RKO (cell line): ENCODE measurements around the gene BCCIP.
A peak's percentile ranks its signal among the peaks of the same experiment; 100 is the strongest.

Experiments used
- DNase-seq: peaks from one replicate; pipeline ENCODE4 v3.0.0-alpha.2; 2016; ENCODE audit warnings: low spot score

BCCIP gene

DNA sequence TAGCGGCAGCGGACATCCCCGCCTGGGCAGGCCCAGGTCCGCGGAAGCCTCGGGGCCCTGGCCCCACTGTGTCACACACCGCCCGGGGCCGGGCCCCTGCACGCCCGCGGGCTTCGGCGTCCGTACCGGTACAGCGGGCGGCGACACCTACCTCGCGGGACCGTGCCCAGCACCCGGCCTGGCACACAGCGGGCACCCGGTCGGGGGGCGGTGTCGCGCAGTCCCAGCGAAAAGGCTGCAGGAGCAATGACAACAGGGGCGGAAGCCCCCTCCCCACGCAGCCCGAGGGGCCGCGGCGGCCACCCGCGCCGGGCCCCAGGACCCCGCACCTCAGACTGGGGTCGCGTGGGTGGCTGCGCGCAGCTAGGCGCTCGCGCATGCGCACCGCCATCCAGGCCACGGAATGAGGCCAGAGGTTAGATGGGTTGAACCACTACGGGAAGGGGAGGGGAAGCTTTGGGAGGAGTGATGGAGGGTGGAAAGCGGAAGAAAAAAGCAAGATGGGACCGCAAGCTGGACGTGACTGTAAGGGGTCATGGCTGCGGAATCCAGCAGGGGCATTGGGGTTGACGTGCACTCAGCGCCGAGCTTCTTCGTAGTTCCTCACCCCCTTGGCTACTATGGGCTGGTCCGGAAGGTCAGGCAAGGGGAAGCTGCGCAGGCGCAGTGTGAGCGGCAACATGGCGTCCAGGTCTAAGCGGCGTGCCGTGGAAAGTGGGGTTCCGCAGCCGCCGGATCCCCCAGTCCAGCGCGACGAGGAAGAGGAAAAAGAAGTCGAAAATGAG is at the start of gene BCCIP, which contains the start of gene UROS:
BCCIP (plus strand) TSS at position 669 of the 785 bp plus-strand sequence; CDS start at position 681, 12 bp downstream.
UROS (minus strand) TSS at position 381 of the 785 bp plus-strand sequence. CDS start 6,759 bp downstream, outside the sequence.
- DNase-seq = peak; percentile 91

DNA sequence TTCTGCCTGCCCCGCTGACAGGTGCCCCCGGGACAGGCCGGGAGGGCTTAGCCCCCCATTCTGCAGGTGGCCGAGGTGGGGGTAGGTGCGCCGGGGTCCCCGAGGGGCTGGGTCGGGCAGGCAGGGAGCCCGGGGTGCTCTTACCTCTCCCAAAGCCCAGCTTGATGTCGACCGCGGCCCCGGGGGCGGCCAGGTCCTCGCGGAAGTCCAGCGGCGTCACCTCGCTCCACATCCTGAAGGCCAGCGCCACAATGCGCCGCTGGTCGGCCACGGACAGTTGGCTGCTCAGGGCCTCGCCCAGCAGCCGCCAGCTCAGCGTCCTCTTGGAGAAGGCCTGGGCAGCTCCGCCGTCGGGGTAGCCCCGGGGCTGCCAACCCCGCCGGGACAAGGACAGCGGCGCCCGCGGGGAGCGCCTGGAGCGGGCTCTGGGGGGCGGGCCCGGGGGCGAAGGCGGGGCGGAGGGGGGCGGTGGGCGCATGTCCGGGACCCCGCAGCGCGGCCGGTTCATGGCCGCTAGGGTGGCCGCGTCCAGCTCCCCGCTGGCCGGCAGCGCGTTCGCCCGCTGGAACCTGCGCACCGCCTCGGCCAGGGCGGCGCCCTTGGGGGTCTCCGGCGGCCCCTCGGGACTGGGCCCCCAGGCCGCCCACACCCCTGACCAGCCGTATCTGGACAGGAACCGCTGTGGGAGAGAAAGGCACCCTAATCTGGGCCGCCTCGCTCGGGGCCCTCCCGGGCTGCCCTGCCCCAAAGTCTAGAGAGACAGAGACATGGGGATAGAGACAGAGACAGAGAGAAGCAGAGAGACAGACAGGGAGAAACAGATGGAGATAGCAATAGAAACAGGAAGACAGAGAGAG is 49.4 kb upstream of the BCCIP start:
- no peak for DNase-seq

DNA sequence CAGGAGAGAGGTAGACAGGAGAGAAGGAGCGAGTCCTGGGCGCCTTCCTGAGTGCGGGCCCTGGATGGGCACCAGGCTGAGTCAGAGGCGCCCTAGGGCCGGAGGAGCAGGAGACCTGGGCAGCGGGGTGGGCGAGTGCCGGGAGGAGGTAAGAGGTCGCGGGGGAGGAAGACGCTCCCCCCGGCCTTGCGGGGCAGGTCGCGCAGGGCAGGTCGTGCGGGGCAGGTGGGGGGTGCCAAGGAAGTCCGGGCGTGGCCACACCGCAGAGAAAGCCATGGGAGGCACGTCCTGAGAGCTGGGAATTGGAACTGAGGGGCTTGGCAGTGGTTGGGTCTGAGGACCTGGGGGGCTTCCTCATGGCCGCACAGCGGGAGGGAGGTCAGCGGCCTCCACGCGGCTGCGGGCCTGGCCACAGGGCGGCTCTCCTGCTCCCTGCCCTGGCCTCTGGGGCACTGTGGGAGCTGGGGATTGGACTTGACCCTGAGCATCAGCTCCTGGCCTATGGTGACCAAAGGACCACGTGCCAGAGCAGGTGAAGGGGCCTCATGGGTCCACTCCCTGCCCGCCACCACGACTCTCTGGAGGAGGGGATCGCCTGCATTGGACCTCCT is 48.7 kb upstream of the BCCIP start:
- DNase-seq = no peak

DNA sequence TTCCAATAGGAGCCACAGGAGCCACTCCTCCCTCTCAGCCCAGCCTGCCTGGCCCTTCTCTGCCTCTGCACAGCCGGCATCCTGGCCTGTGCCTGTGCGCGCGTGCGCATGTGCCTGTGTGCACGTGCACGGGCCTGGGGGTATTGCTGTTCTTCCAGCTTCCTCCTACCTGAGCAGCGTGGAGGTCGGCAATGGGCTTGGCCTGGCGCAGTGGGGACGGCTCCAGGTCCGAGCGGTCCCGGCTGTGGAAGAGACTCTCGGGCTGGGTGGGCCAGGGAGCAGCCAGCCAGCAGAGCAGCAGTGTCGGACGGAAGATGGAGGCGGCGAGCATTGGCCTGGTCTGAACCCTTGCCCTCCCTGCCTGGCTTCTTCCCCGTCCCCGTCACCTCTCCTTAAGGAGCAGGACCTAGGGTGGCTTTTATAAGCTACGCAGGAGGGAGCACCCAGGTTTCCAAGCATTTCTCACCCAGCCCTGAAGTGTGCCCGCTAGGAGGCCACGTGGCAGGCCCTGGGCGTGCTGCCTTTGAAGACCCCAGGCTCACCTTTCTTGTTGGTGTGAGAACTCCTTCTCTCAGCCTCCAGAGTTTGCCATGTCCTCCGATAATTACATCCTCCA is 47.7 kb upstream of the BCCIP start, which contains the start of gene MMP21:
MMP21 (minus strand) TSS at position 331 of the 616 bp plus-strand sequence; CDS start at position 331, 0 bp downstream.
- no peak for DNase-seq

DNA sequence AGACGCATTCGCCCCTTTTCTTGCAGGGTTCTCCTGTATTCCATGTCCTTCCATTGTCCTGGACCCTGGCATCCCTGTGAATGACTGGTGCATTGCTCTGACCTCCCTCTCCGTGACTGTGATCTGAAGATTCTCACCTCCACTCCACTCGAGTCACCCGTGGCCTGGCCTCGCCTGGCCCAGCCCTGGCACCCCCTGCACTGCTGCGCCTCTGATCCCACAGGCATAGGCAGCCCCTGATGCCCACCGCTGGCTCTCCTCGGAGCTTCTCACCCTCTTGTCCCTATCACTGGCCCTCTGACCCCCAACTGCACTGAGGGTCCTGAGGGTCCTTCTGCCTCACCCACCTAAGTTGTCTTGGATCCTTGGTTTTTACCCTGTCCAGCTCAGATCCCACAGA is 45.5 kb upstream of the BCCIP start:
- no peak for DNase-seq

DNA sequence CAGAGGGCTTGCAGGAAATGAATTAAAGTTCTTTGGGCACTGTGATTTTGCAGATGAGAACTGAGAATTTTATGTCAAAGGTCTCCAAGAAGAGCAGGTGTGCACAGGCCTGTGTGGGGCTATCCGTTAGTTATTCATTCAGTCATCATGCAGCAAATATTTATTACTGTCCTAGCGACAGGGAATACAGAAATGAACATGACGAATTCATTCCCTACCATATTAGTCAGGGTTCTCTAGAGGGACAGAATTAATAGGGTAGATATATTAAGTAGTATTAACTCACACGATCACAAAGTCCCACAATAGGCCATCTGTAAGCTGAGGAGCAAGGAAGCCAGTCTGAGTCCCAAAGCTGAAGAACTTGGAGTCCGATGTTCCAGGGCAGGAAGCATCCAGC is 44.8 kb upstream of the BCCIP start:
- no peak for DNase-seq

DNA sequence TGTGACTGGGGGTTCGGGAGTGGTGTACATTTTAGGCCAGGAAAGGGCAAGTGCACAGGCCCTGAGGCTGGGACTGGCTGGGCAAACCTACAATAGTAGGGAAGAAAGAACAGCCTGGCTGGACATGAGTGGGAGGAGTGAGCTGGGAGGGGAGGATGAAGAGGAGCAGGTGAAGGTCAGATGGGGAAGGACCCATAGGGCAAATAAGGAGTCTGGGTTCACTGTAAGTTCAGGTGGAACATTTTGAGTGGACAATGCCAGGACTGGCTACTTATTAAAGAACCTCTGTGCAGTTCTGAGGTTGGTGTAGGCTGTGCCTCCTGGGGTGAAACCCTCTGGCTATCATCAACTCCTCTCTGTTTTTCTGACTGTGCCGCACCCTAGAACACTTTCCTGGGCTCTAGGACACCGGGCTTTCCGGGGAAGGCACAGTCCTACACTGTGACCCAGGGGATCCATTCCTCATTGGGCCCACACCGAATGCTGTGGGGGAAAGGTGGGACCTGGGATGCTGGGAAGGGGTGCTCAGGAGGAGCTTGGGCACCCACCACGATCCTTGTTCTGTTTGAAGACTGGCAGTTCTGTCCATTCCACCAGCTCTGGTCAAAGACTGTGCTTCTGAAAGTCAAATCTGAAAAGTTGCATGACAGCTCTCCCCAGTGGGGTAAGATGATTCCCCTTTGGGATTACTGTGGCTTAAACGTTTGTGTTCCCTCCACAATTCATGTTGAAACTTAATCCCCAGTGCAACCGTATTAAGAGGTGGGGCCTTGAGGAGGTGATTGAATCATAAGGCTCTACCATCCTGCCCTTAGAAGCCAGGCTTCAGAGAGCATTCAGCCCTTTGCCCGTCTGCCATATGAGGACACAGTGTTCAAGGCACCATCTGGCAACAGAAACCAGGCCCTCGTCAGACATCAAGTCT is 43.7 kb upstream of the BCCIP start:
- DNase-seq = no peak

DNA sequence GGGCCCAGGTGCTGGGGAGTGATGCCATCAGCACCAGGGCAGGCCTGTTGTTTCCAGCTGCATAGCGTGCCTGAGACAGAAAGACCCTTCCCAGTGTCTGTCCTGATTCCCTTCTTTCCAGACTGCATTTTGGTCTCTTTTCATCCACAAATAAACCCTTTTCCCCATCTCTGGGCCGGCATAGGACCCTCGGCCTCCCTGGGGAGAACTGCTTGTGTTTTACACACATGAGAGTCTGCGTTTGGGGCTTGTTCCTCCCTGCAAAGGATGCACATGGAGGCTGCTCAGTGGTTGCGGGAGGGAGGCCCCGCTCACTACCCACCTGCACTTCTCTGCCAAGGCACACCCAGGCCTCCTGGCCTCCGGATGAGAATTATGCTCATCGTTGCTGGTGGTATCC is 42.0 kb upstream of the BCCIP start:
- no peak for DNase-seq

DNA sequence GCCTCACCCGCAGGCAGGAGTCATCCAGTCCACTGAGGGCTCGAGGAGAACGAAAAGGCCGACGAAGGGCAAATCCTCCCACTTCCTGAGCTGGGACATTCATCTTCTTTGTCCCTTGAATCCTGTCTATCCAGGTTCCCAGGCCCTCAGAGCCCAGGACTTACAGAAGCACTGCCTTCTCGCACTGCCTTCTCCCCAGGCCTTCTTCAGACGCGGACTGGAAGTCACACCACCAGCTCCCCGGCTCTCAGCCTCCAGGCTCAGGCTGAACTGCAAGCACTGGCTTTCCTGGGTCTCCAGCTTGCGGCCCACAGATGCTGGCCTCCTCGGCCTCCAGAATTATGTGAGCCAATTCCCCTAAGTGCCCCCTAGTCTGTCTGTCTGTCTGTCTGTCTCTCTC is 41.3 kb upstream of the BCCIP start:
- no peak for DNase-seq

DNA sequence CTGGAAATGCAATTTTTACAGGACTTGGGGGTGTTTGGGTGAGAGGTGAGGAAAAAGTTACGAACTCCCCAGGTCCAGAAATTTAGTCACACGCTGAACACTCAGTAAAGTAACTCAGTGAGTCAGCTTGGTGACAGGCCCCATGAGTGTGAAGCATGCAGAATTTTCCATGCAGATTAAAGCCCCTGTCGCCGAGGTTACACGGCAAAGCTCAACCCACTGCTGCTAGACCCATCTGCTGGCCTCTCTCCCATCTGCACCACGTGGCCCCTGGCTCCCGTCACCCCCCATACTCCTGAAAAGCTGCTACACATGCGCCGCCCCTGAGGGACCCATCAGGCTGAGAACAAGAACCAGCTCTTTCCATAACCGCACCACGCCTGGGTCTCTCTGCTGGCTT is 40.7 kb upstream of the BCCIP start:
- peak; percentile 41 for DNase-seq

DNA sequence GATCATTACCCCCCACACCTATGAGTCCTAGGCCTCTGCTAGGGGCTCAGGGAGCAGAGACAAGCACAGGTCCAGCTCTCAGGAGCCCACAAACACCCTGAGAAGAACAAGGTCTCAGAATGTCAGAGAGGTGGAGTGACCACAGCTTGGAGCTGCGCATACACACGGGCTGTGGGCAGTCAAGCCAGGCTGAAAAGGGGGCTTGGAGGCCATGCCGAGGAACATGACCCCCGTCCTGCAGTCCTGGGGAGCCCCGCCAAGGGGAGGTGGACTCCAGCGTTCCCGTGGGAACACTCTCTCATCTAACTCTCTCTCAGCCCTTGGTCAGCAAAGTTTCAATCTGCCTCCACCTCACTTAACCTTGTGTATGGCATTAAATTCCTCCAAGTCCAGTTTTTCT is 39.9 kb upstream of the BCCIP start:
- DNase-seq = no peak

DNA sequence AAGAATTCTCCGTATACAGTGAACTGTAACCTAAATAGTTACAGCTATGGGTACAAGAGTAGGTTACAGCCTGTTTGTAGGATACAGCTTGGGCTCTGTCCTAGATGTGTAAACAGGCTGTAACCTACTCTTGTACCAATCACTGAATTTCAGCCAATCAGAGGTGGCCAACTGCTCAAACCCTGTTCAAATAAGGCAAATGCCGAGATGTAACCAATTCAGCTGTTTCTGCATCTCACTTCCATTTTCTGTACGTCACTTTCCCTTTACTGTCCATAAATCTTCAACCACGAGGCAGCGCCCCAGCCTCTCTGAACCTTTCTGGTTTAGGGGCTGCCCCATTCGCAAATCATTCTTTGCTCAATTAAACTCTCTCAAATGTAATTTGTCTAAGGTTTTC is 39.4 kb upstream of the BCCIP start:
- no peak for DNase-seq

DNA sequence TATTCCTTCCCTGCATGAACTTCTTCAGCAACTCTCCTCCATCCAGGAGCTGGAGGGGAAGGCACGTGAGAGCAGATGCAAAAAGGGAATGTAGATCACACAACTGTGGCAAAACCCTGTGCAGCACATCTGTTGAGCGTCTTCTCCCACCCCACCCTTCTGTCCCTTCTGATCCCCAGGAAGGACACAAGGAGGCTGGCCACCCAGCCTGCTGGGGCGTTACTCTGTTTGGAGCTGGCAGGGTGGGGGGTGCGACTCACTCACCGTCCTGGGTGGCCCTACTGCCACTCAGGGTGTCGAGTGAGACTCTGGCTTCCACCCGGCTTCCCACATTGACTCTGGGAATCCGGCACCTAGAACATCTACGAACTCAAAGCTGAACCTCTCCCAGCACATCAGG is 37.6 kb upstream of the BCCIP start:
- DNase-seq = no peak

DNA sequence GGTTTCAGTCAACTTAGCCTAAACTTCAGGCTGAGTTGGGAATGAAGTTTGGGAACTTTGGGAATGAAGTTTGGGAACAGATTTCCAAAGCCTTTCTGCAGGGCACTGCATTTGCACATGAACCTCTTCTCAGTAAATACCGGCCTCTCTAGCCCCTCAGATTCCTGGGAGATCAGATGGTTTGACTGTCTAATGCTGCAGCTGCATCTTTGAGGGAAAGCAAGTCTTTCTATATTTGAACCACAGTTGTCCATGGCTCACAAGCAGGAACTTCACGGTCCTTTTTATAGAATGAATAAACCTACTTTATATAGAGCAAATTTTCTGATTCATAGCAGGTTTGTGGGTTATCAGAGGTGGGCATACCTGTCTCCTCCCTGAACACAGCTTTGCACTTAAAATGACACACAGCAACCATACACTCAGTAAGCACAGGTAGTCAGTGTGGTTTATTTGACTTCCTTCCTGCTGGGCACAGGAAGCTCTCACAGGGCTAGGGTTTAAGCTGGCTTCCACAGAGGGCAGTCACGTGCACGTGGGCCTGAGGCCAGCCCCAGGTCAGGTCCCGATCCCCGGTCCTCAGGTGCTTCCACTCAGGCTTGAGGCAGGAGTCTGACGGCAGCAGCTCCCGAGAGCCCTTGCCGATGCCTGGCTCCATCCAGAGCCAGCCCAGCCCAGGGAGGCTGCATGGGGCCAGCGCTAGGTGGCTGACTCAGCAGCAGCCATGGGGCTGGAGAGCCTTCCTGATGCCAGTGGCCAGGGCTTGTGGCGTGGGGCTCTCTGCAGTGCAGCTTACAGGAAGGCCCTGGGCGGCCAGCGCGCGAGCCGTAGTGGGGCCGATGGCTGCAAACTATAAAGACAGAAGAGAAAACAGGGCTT is 35.0 kb upstream of the BCCIP start:
- no peak for DNase-seq

DNA sequence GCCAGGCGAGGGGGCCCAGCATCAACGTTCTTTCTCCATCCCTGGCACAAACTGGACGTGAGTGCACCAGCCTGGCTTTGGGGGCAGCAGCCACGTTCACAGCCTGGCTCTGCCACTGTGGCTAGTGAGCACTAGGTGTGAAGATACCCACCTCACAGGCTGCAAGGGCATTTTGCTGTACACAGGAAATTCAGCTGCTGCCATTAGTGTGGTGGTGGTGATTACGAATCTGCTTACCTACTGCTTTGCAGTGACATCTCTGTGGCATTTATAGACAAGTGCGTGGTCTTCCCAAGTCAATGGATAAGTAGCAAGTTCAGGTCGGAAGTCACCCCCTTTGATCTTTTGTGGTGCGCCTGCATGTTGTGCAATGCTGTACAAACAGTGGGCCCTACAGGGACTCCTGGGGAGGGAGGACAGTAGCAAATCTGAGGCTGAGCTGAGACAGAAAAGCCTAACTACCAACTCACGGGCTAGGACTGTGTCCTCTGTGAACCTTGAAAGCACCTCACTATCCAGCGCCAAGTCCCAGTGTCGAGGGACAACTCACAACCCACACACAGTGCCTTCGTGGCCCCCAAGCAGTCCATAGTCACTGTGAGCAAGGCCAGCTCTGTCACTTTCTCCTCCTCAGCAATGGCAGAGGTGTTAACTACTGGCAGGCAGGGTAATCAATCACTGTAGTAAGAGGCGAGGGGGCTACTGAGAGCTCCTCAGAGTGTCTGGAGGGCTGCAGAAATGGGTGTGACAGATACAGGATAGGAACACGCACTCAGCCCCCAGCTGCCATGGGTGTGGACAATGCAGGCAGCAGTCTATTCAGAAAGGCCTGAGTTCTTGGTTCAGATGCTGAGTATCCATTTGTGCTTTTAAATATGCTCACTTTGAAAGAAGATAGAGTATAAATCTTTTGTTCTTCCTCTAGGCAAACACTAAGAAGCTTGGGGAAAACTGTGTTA is 30.7 kb upstream of the BCCIP start:
- no peak for DNase-seq

DNA sequence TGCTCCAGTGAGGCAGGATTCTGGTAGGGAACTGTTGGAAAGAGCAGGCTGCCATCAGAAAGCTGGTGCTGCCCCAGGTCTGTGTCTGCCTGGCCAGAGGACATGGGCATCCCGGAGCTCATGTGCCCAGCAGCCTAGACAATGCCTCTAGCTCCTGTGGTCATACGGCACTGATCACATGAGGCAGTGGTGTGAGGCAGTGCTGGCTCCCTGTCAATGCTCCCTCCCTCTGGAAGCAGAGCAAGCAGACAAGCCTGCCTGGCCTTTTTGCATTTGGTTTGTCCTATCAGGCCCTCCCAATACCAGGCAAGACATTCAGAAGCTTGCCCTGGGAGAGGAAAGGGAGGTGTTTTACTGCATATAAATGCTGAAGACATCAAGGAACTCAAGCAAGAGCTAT is 28.2 kb upstream of the BCCIP start:
- DNase-seq = no peak

DNA sequence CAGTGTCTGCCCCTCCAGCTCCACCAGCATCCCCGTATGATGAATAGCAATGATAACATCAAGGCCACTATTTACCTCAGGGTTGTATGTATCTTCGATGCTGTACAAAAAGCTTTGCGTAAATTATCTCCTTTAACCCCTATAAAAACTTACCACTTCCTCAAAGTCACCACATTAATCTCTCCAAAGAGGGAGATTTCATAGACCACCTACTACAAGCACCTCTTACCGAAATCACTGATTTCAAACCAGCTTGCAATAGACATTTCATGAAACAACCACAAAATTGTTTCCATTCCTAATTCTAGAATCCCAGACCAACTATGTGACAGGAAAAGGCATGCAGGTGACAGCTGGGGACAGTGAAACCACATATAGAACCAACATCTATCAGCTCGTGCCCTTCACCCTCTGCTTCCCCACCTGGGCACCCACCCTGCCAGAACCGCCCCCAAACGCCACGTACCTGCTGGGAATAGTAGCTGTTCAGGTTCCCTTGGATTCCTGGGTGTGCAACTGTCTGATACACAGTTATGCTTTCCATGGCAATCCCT is 27.6 kb upstream of the BCCIP start:
- no peak for DNase-seq

DNA sequence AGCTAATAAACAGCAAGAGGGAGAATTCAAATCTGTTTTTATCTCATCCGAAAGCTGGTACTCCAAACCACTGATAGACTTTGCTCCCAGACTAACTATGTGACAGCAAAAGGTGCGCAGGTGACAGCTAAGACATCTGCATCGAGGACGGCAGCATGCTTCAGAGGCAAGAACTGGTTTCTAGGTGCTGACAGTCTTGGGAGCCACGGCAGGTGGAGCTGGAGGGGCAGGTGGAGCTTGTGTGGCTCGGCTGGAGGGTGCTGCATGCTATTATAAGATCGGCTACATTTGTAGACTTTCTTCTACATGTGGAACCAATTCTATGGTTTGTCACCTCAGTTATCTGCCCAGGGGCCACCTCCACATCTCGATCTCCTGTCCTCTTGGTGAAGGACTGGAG is 25.9 kb upstream of the BCCIP start:
- no peak for DNase-seq
